Lower leg skin (tissue), 4 donors: ENCODE data around the gene GLRX5. TPM values are rescaled to one million over a fixed set of nuclear protein-coding genes. Genes with fewer than 3 reads are reported as not detected.
"Not testable (repeated sequence)": the region's sequence is repeated elsewhere in the genome, so short reads cannot be mapped to it uniquely, and the experiment has no call there.

Experiments used
- DNase-seq, 2 donors: peaks; one replicate each; pipeline ENCODE4 v3.0.0-alpha.2; 2019; ENCODE audit warnings: low spot score in 2 of 2
- H3K4me3 ChIP-seq: fragments of 200-600 bp; sonication (generic); 2 replicates; pipeline ENCODE4 v1.5.1; 2017; ENCODE audit warnings: mild to moderate bottlenecking, low read depth; ENCODE audit not compliant: poor library complexity, severe bottlenecking
- POLR2A ChIP-seq, 2 donors: fragments of 450-650 bp; IDR thresholded peaks; one replicate each; pipeline ENCODE4 v1.6.1; 2016 to 2017; ENCODE audit warnings: antibody characterized with exemption in 2 of 2, mild to moderate bottlenecking in 1 of 2, moderate library complexity in 1 of 2
- WGBS, 2 donors: methylation state at CpG; one replicate each; pipeline ENCODE4 v1.1.5; 2018; 5-methylcytosine and 5-hydroxymethylcytosine counted together
- intact Hi-C: fragments of 100-400 bp; cut with DNase I; formaldehyde crosslinking; loops from one replicate; pipeline ENCODE4 v1.15.0; 2023; ENCODE audit warnings: low total_unique reads
- total RNA-seq, 4 donors: library from RNA; depleted of rRNA; stranded (reverse); fragments of >200 nt; gene quantifications; one replicate each; pipeline ENCODE4 v1.1.0, GENCODE V29; 2016
- TF ChIP-seq, protein P1 (sequence below), 3 donors: fragments of 450-650 bp; IDR thresholded peaks; one replicate each; pipeline ENCODE4 v1.5.1; 2016; ENCODE audit warnings: antibody characterized with exemption in 3 of 3, mild to moderate bottlenecking in 3 of 3, moderate library complexity in 2 of 3

GLRX5 gene
- total RNA-seq, 4 donors from 2014 or later, result 26.4 to 34.6 (median 33.9) TPM

DNA sequence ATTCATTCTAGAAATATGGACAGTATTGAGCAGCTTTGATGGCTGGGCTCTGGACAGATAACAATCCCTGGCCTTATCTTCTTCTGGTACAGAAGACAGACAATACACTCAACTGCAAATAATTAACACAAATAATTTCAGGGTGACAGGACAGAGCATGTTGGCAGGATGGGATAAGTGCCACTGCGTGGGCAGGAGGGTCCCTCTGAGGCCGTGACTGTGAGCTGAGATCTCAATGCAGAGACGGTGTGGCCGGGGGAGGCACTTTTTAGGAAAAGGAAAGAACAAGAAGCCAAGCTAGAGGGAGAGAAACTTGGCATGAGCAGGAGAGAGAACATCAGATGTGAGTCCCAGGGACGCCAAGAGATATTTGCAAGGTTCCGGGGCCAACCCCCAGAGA is 26.5 kb upstream of the GLRX5 start:
- DNase-seq, result peak in 1 of 2 donors; percentile 77
- intact Hi-C loops, result no loop called here
- 67% methylated on average over 6 of the region's 6 CpGs for WGBS, 2 donors
- no peak overlapping the region for H3K4me3 ChIP-seq
- TF ChIP-seq, protein P1, sequence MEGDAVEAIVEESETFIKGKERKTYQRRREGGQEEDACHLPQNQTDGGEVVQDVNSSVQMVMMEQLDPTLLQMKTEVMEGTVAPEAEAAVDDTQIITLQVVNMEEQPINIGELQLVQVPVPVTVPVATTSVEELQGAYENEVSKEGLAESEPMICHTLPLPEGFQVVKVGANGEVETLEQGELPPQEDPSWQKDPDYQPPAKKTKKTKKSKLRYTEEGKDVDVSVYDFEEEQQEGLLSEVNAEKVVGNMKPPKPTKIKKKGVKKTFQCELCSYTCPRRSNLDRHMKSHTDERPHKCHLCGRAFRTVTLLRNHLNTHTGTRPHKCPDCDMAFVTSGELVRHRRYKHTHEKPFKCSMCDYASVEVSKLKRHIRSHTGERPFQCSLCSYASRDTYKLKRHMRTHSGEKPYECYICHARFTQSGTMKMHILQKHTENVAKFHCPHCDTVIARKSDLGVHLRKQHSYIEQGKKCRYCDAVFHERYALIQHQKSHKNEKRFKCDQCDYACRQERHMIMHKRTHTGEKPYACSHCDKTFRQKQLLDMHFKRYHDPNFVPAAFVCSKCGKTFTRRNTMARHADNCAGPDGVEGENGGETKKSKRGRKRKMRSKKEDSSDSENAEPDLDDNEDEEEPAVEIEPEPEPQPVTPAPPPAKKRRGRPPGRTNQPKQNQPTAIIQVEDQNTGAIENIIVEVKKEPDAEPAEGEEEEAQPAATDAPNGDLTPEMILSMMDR (IDR thresholded peaks at IDR 0.05), result no peak
- TF ChIP-seq POLR2A (IDR thresholded peaks at IDR 0.05), result no peak

DNA sequence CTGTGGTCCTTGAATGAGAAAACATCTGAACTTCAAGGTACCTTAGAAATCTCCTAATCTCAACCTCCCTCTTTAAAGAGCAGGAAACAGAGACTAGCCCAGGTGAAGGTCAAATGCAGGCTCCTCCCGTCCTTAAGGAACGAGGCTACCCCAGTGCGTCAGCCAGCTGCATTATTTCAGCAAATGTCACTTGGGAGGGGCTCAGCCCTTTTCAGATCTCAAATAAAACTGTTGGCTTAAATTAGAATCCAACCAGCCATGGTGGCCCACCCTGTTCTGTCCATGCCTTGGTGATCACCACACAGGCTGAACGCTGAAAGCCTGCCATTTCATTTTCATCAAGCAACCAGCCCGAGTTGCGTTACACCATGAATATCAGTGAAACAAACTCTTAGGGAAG is 25.4 kb upstream of the GLRX5 start:
- DNase-seq, result peak in 1 of 2 donors; percentile 29
- H3K4me3 ChIP-seq, result no peak overlapping the region
- no peak for TF ChIP-seq POLR2A (IDR thresholded peaks at IDR 0.05)
- TF ChIP-seq, protein P1 (IDR thresholded peaks at IDR 0.05), result no peak
- 82 to 83% methylated on average over 6 of the region's 6 CpGs for WGBS, 2 donors
- intact Hi-C loops, result no loop called here

DNA sequence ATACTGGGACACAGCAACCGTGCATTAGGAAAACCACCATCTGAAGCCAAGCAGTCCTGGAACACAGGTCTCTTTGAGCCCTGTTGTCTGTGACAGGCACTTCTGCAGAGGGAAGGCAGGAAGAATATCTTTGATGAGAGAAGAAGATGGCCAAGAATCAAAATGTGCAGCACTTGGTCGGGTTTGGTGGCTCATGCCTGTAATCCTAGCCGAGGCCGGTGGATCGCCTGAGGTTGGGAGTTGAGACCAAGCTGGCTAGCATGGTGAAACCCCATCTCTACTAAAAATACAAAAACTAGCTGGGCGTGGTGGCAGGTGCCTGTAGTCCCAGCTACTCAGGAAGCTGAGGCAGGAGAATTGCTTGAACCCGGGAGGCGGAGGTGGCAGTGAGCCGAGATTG is 24.5 kb upstream of the GLRX5 start:
- intact Hi-C loops, H3K4me3 ChIP-seq: not testable (repeated sequence)
- peak in 1 of 2 donors; percentile 65 for DNase-seq
- 78 to 81% methylated on average over 9 of the region's 9 CpGs for WGBS, 2 donors

DNA sequence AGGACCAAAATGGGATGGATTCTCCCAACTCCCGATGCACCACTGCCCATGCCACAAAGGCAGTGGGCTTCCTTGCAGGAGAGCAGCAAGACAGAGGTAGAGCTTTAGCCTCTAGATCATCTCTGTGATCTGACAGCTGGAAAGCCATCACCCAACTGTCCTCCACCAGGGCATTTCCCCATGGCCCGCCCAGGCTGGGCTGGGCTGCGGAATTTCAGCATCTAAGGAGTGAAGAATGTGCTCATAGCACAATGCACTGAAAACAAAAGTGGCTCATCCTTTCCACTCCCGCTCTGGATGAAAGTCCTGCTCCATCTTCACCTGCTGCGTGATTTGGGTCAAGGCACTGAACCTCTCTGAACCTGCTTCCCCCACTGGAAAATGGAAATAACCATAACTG is 24.0 kb upstream of the GLRX5 start:
- H3K4me3 ChIP-seq, result no peak overlapping the region
- TF ChIP-seq, protein P1 (IDR thresholded peaks at IDR 0.05), result no peak
- no peak for TF ChIP-seq POLR2A (IDR thresholded peaks at IDR 0.05)
- peak in 1 of 2 donors; percentile 84 for DNase-seq
- intact Hi-C loops, result no loop called here
- WGBS, 2 donors, result 68 to 80% methylated on average over 5 of the region's 5 CpGs

DNA sequence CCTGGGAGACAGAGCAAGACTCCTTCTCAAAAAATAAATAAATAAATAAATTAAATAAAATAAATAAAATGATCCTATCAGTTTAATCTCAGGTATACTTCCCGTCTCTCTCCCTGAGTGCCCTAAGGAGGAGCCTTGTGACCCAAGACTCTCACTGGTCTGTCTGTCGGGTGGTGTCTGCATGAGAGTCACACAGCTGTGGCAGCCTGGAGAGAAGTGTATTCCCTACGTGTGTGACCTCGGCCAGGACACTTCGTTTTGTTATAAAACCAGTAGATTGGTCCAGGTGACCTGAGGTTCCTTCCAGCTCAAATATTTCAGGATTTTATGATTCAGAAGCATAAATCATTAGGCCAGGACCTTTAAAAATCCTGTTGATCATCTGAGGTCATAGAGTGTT is 23.2 kb upstream of the GLRX5 start:
- no peak overlapping the region for H3K4me3 ChIP-seq
- 66 to 70% methylated on average over 5 of the region's 5 CpGs for WGBS, 2 donors
- intact Hi-C loops, result no loop called here
- TF ChIP-seq, protein P1 (IDR thresholded peaks at IDR 0.05), result no peak
- no peak for TF ChIP-seq POLR2A (IDR thresholded peaks at IDR 0.05)
- peak in 1 of 2 donors; percentile 74 for DNase-seq

DNA sequence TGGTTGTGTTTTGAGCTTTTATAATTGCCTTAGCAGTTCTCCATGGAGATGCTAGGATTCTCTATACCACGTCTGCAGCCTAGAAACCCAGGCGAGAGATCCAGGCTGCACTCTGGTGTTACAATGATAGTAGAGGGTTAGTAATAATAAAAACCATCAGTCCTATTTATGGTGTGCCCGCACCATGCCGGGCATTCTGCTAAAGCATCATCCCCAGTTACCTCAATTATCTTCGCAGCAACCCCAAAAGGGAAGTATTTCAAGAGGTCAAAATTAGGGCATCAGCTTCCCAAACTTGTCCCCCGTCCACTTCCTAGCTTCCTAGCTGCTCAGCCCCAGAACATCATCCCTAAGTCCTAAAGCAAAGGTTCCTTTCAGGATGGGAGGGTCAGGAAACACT is 21.6 kb upstream of the GLRX5 start:
- peak in 1 of 2 donors; percentile 63 for DNase-seq
- intact Hi-C loops, result no loop called here
- WGBS, 2 donors, result 53 to 58% methylated on average over 6 of the region's 6 CpGs
- H3K4me3 ChIP-seq, result no peak overlapping the region
- no peak for TF ChIP-seq POLR2A (IDR thresholded peaks at IDR 0.05)
- TF ChIP-seq, protein P1 (IDR thresholded peaks at IDR 0.05), result no peak
